Fibroblast of mammary gland (primary cell): ENCODE data around the gene TLR10.

Experiments
- DNase-seq: peaks from one replicate; pipeline ENCODE4 v3.0.0-alpha.2; 2010; ENCODE audit warnings: low read depth
- H3K4me3 ChIP-seq: 2 replicates; pipeline ENCODE4 v1.5.1; 2011; ENCODE audit warnings: low read depth, mild to moderate bottlenecking, low read length, moderate library complexity; ENCODE audit not compliant: control insufficient read depth
- TF ChIP-seq, protein P1 (sequence below): conservative IDR thresholded peaks from 2 replicates; pipeline ENCODE4 v1.5.1; 2011; ENCODE audit warnings: low read depth, low read length, inconsistent platforms; ENCODE audit not compliant: control insufficient read depth, insufficient read depth

TLR10 gene

DNA sequence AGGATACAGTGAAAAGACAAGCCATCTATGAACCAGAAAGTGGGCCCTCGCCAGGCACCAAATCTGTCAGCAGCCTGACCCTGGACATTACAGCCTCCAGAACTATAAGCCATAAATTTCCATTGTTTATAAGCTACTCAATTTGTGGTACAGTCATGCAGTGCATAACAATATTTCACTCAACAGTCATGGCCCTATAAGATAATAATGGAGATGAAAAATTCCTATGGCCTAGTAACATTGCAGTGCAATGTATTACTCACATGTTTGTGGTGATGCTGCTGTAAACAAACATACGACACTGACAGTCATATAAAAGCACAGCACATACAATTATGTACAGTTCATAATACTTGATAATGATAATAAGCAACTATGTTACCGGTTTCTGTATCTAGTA is 38.9 kb upstream of the TLR10 start:
- TF ChIP-seq, protein P1, sequence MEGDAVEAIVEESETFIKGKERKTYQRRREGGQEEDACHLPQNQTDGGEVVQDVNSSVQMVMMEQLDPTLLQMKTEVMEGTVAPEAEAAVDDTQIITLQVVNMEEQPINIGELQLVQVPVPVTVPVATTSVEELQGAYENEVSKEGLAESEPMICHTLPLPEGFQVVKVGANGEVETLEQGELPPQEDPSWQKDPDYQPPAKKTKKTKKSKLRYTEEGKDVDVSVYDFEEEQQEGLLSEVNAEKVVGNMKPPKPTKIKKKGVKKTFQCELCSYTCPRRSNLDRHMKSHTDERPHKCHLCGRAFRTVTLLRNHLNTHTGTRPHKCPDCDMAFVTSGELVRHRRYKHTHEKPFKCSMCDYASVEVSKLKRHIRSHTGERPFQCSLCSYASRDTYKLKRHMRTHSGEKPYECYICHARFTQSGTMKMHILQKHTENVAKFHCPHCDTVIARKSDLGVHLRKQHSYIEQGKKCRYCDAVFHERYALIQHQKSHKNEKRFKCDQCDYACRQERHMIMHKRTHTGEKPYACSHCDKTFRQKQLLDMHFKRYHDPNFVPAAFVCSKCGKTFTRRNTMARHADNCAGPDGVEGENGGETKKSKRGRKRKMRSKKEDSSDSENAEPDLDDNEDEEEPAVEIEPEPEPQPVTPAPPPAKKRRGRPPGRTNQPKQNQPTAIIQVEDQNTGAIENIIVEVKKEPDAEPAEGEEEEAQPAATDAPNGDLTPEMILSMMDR: no peak
- DNase-seq: peak; percentile 15
- no peak overlapping the region for H3K4me3 ChIP-seq

DNA sequence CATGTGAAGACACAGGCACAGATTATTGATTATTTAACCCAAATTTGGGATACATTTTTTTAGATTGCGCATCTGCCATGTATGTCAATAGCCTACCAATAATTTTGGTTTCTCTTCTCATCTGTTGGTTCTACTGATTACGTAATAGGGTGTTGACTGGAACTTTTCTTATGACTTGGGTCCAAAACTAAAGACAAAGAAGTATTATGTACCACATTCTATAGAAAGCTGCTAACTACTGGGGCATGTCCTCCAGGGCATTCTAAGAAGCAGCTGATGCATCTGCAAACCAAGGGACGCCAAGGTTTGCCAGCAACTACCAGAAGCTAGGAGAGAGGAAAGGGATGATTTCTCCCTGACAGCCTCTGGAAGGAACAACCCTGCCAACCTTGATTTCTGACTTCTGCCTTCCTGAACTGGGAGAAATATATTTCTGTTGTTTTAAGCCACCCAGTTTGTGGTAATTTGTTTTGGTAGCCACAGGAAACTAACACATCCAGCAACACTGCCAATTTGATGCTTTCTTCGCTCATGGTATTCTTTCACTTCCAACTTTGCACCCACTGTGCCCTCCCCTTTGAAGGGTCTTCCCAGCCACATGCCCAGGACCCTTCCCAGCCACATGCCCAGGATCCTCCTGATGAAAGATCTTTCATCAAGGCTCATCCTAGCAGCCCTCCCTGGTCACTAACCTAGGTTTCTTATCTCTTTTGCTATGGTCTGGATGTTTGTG is 37.7 kb upstream of the TLR10 start:
- no peak overlapping the region for H3K4me3 ChIP-seq
- no peak for DNase-seq
- TF ChIP-seq, protein P1: no peak

- no peak overlapping the region for H3K4me3 ChIP-seq
- DNase-seq: no peak
- TF ChIP-seq, protein P1: no peak
Observed at GRCh38 chr4:38819569-38819968, 36.8 kb upstream of the TLR10 start.

GRCh38 chr4:38818441-38818976 is 35.7 kb upstream of the TLR10 start:
- H3K4me3 ChIP-seq: no peak overlapping the region
- no peak for DNase-seq
- TF ChIP-seq, protein P1: no peak

- DNase-seq: peak; percentile 20
- no peak overlapping the region for H3K4me3 ChIP-seq
- TF ChIP-seq, protein P1: no peak
Observed at GRCh38 chr4:38815885-38816782, 33.3 kb upstream of the TLR10 start.

DNA sequence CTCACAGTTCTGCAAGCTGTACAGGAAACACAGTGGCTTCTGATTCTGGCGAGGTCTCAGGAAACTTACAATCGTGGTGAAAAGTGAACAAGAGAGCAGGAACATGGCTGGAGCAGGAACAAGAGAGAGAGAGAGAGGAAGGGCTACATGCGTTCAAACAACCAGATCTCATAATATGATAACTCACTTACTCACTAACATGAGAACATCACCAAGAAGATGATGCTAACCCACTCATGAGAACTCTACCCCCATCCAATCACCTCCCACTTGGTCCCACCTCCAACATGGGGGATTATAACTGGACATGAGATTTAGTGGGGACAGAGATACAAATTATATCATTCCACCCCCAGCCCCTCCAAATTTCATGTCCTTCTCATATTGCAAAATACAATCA is 31.6 kb upstream of the TLR10 start:
- DNase-seq: no peak
- TF ChIP-seq, protein P1: no peak
- no peak overlapping the region for H3K4me3 ChIP-seq
